HEK293 (cell line): ENCODE measurements around the gene IL3.

Experiments used
- ATF2 ChIP-seq: fragments of 450-650 bp; formaldehyde crosslinking; IDR thresholded peaks from 2 replicates; pipeline ENCODE4 v1.5.1; 2016; ENCODE audit warnings: missing biosample characterization, missing genetic modification characterization, low read depth
- CTCF ChIP-seq: fragments of 450-650 bp; formaldehyde crosslinking; IDR thresholded peaks from 2 replicates; pipeline ENCODE4 v1.5.1; 2016; ENCODE audit warnings: missing biosample characterization, missing genetic modification characterization
- ELK4 ChIP-seq: IDR thresholded peaks from 2 replicates; pipeline ENCODE4 v1.6.1; 2011; ENCODE audit warnings: mild to moderate bottlenecking, low read depth, low read length, borderline replicate concordance
- YY1 ChIP-seq: fragments of 450-650 bp; formaldehyde crosslinking; IDR thresholded peaks from 2 replicates; pipeline ENCODE4 v1.5.1; 2018; ENCODE audit warnings: missing biosample characterization, missing genetic modification characterization
- YY2 ChIP-seq: fragments of 450-650 bp; formaldehyde crosslinking; IDR thresholded peaks from 2 replicates; pipeline ENCODE4 v1.5.1; 2016; ENCODE audit warnings: missing biosample characterization, missing genetic modification characterization
- ZBTB10 ChIP-seq: fragments of 450-650 bp; formaldehyde crosslinking; IDR thresholded peaks from 2 replicates; pipeline ENCODE4 v1.5.1; 2016; ENCODE audit warnings: missing biosample characterization, missing genetic modification characterization
- ZBTB48 ChIP-seq: fragments of 450-650 bp; formaldehyde crosslinking; IDR thresholded peaks from 2 replicates; pipeline ENCODE4 v1.5.1; 2016; ENCODE audit warnings: missing biosample characterization, missing genetic modification characterization
- ZFP3 ChIP-seq: fragments of 450-650 bp; formaldehyde crosslinking; IDR thresholded peaks from 2 replicates; pipeline ENCODE4 v1.5.1; 2016; ENCODE audit warnings: low read depth, missing biosample characterization, missing genetic modification characterization
- ZNF16 ChIP-seq: fragments of 450-650 bp; formaldehyde crosslinking; IDR thresholded peaks from 2 replicates; pipeline ENCODE4 v1.5.1; 2016; ENCODE audit warnings: low read depth, missing biosample characterization, missing genetic modification characterization
- ZNF555 ChIP-seq: fragments of 450-650 bp; formaldehyde crosslinking; conservative IDR thresholded peaks from 2 replicates; pipeline ENCODE4 v1.5.1; 2017; ENCODE audit warnings: missing biosample characterization, mild to moderate bottlenecking, missing genetic modification characterization, inconsistent platforms
- ZNF558 ChIP-seq: fragments of 450-650 bp; formaldehyde crosslinking; IDR thresholded peaks from 2 replicates; pipeline ENCODE4 v1.5.1; 2016; ENCODE audit warnings: missing biosample characterization, missing genetic modification characterization
- ZNF704 ChIP-seq: fragments of 450-650 bp; formaldehyde crosslinking; IDR thresholded peaks from 2 replicates; pipeline ENCODE4 v1.5.1; 2016; ENCODE audit warnings: missing biosample characterization, missing genetic modification characterization

GRCh38 chr5:132086277-132086794 lies 25.9 kb downstream of the IL3 start:
- TF ChIP-seq ELK4 (no peak), ZNF555 (no peak), ZNF558 (tag by site-specific recombination) (no peak), CTCF (tag by site-specific recombination) (no peak), ZBTB48 (peak; percentile 48; the same call in 1 of the 2 replicates), ZFP3 (tag by site-specific recombination) (no peak), YY1 (tag by site-specific recombination) (no peak), ATF2 (tag by site-specific recombination) (peak; percentile 56; the same call in 1 of the 2 replicates), ZNF704 (no peak), ZNF16 (tag by site-specific recombination) (no peak), ZBTB10 (tag by site-specific recombination) (no peak), YY2 (no peak)
